ENCODE data around the gene CTDP1. TPM values are rescaled to one million over a fixed set of nuclear protein-coding genes. Genes with fewer than 3 reads are reported as not detected.

CTDP1 gene
- total and polyA plus RNA-seq, 4 donors, result 2.7 to 13.9 (median 10.5) TPM

- 96% methylated on average over 10 of the region's 10 CpGs for WGBS
- H3K36me3 ChIP-seq (ENCODE audit: control insufficient read depth in 4 of 4, insufficient read depth in 3 of 4, low read depth in 1 of 4, low read length in 3 of 4), result peaks cover 3 to 24% (median 13%) of the 10 kb centered on the region in 4 donors
Observed at GRCh38 chr18:79756143-79756500, 76.5 kb downstream of the CTDP1 start.

GRCh38 chr18:79756826-79757225, 77.2 kb downstream of the CTDP1 start:
- no peak overlapping the region for H3K27ac ChIP-seq (ENCODE audit: low read depth in 1 of 2, low read length in 2 of 2)
- H3K4me3 ChIP-seq (ENCODE audit: low read depth in 1 of 3, low read length in 3 of 3), result no peak overlapping the region
- no peak overlapping the region for H3K9ac ChIP-seq (ENCODE audit: low read depth in 1 of 2, low read length in 2 of 2)
- no peak for DNase-seq (ENCODE audit: low spot score)
- H3K27me3 ChIP-seq (ENCODE audit: control insufficient read depth in 4 of 4, insufficient read depth in 4 of 4, low read length in 3 of 4), result no peaks in the 10 kb centered on the region
- 98% methylated on average over 11 of the region's 11 CpGs for WGBS
- no peaks in the 10 kb centered on the region for H3K9me3 ChIP-seq (ENCODE audit: control insufficient read depth in 4 of 4, low read length in 3 of 4)
- no peaks in the 10 kb centered on the region for H3K4me1 ChIP-seq (ENCODE audit: control insufficient read depth in 4 of 4, insufficient read depth in 4 of 4, low read length in 3 of 4)
- no peak for TF ChIP-seq CTCF (IDR thresholded peaks at IDR 0.05; ENCODE audit: low read depth, low read length, missing input control)
- no peak for TF ChIP-seq ZBTB33 (IDR thresholded peaks at IDR 0.05)
- TF ChIP-seq RXRA (IDR thresholded peaks at IDR 0.05), result no peak
- no peak for TF ChIP-seq FOXA2 (IDR thresholded peaks at IDR 0.05)
- TF ChIP-seq MAX (IDR thresholded peaks at IDR 0.05), result no peak
- no peak for TF ChIP-seq FOXA1 (IDR thresholded peaks at IDR 0.05)
- TF ChIP-seq ATF3 (IDR thresholded peaks at IDR 0.05), result no peak
- no peak for TF ChIP-seq NR2F2 (IDR thresholded peaks at IDR 0.05)
- TF ChIP-seq YY1 (IDR thresholded peaks at IDR 0.05), result no peak
- no peak for TF ChIP-seq JUND (IDR thresholded peaks at IDR 0.05)
- TF ChIP-seq HNF4G (IDR thresholded peaks at IDR 0.05), result no peak
- no peak for TF ChIP-seq RAD21 (IDR thresholded peaks at IDR 0.05)
- TF ChIP-seq GABPA (IDR thresholded peaks at IDR 0.05 in 1 of 2, conservative IDR thresholded peaks at IDR 0.05 in 1 of 2), result no peak
- TF ChIP-seq EGR1 (IDR thresholded peaks at IDR 0.05; ENCODE audit: low read depth in 2 of 2), result no peak
- no peak for TF ChIP-seq HNF4A (conservative IDR thresholded peaks at IDR 0.05)
- no peak for TF ChIP-seq SP1 (IDR thresholded peaks at IDR 0.05)
- peaks cover 3 to 24% (median 13%) of the 10 kb centered on the region in 4 donors for H3K36me3 ChIP-seq (ENCODE audit: control insufficient read depth in 4 of 4, insufficient read depth in 3 of 4, low read depth in 1 of 4, low read length in 3 of 4)

More at GRCh38 chr18:79756143-79756500, 76.5 kb downstream of the CTDP1 start:
- Histone ChIP-seq H3K4me1 (ENCODE audit: control insufficient read depth in 4 of 4, insufficient read depth in 4 of 4, low read length in 3 of 4) (no peaks in the 10 kb centered on the region), H3K9me3 (ENCODE audit: control insufficient read depth in 4 of 4, low read length in 3 of 4) (no peaks in the 10 kb centered on the region), H3K9ac (ENCODE audit: low read depth in 1 of 2, low read length in 2 of 2) (no peak overlapping the region), H3K4me3 (ENCODE audit: low read depth in 1 of 3, low read length in 3 of 3) (no peak overlapping the region), H3K27ac (ENCODE audit: low read depth in 1 of 2, low read length in 2 of 2) (no peak overlapping the region), H3K27me3 (ENCODE audit: control insufficient read depth in 4 of 4, insufficient read depth in 4 of 4, low read length in 3 of 4) (no peaks in the 10 kb centered on the region)
- DNase-seq (ENCODE audit: low spot score), result no peak
- TF ChIP-seq MAX (IDR thresholded peaks at IDR 0.05), result no peak
- no peak for TF ChIP-seq YY1 (IDR thresholded peaks at IDR 0.05)
- no peak for TF ChIP-seq RXRA (IDR thresholded peaks at IDR 0.05)
- no peak for TF ChIP-seq NR2F2 (IDR thresholded peaks at IDR 0.05)
- no peak for TF ChIP-seq FOXA1 (IDR thresholded peaks at IDR 0.05)

All from liver (tissue), 9 donors.